Bronchial epithelial cell (primary cell): ENCODE data around the gene SLC35F4. TPM values are rescaled to one million over a fixed set of nuclear protein-coding genes. Genes with fewer than 3 reads are reported as not detected.

Experiments used
- DNase-seq: peaks from one replicate; pipeline ENCODE4 v3.0.0-alpha.2; 2010; ENCODE audit warnings: low read depth
- FAIRE-seq: peaks from 2 replicates; lab custom pipeline; 2011; peaks lifted over from hg19 to GRCh38; lab: Jason Lieb, UNC
- H3K27me3 ChIP-seq: 2 replicates; pipeline ENCODE4 v1.5.1; 2011; ENCODE audit warnings: low read length; ENCODE audit not compliant: control insufficient read depth, insufficient read depth
- H3K36me3 ChIP-seq: 2 replicates; pipeline ENCODE4 v1.5.1; 2011; ENCODE audit warnings: low read length; ENCODE audit not compliant: control insufficient read depth, insufficient read depth
- H3K4me3 ChIP-seq: 2 replicates; pipeline ENCODE4 v1.5.1; 2011; ENCODE audit warnings: mild to moderate bottlenecking, low read depth, low read length, control low read depth
- CTCF ChIP-seq: IDR thresholded peaks from 2 replicates; pipeline ENCODE4 v1.5.1; 2011; ENCODE audit warnings: mild to moderate bottlenecking, moderate library complexity, low read length, control low read depth, inconsistent platforms; ENCODE audit not compliant: insufficient read depth, severe bottlenecking
- total RNA-seq: library from RNA; depleted of rRNA; stranded (reverse); fragments of >200 nt; gene quantifications from 2 replicates; pipeline ENCODE4 v1.2.1, GENCODE V29; 2014

SLC35F4 gene
- total RNA-seq, 1 donor from 2014 or later, result not detected

GRCh38 chr14:57547131-57547530 is 318.8 kb downstream of the SLC35F4 start:
- TF ChIP-seq CTCF, result no peak
- Histone ChIP-seq H3K4me3 (no peak overlapping the region), H3K27me3 (no peaks in the 10 kb centered on the region), H3K36me3 (no peaks in the 10 kb centered on the region)
- FAIRE-seq (no peak), DNase-seq (no peak)

- no peak for FAIRE-seq
Observed at GRCh38 chr14:57533214-57533613, 332.7 kb downstream of the SLC35F4 start.

GRCh38 chr14:57530571-57530970 is 335.3 kb downstream of the SLC35F4 start:
- DNase-seq, result no peak
- no peaks in the 10 kb centered on the region for H3K36me3 ChIP-seq
- FAIRE-seq, result no peak
- H3K4me3 ChIP-seq, result no peak overlapping the region
- peaks cover 3% of the 10 kb centered on the region for H3K27me3 ChIP-seq
- no peak for TF ChIP-seq CTCF

More at GRCh38 chr14:57533214-57533613, 332.7 kb downstream of the SLC35F4 start:
- Histone ChIP-seq H3K4me3 (no peak overlapping the region), H3K36me3 (no peaks in the 10 kb centered on the region), H3K27me3 (peaks cover 3% of the 10 kb centered on the region)
- TF ChIP-seq CTCF, result peak; percentile 34
- DNase-seq, result peak; percentile 32

- FAIRE-seq, result no peak
- no peak for TF ChIP-seq CTCF
Observed at GRCh38 chr14:57526942-57527341, 338.9 kb downstream of the SLC35F4 start.

GRCh38 chr14:57519043-57519442 is 346.8 kb downstream of the SLC35F4 start:
- Histone ChIP-seq H3K36me3 (no peaks in the 10 kb centered on the region), H3K4me3 (no peak overlapping the region), H3K27me3 (no peaks in the 10 kb centered on the region)
- FAIRE-seq, result no peak
- no peak for TF ChIP-seq CTCF
- no peak for DNase-seq

More at GRCh38 chr14:57526942-57527341, 338.9 kb downstream of the SLC35F4 start:
- DNase-seq, result no peak
- Histone ChIP-seq H3K36me3 (no peaks in the 10 kb centered on the region), H3K4me3 (no peak overlapping the region), H3K27me3 (peaks cover 3% of the 10 kb centered on the region)
